Keratinocyte (primary cell): Measurements from ENCODE around the gene DNAJC7.

Experiments
- EZH2 ChIP-seq: IDR thresholded peaks from one replicate; pipeline ENCODE4 v1.6.1; 2012; ENCODE audit warnings: inconsistent platforms, mild to moderate bottlenecking, low read length, moderate library complexity
- TF ChIP-seq, protein P1 (sequence below), 3 experiments: IDR thresholded peaks in 1 of 3; conservative IDR thresholded peaks in 1 of 3; optimal IDR thresholded peaks in 1 of 3; 2 replicates in 2 of 3; 3 replicates in 1 of 3; pipeline versions ENCODE3 to v1.5.1; 2011; ENCODE audit warnings: low read length in 3 of 3, mild to moderate bottlenecking in 3 of 3, moderate library complexity in 2 of 3, control low read depth in 1 of 3, inconsistent platforms in 1 of 3; ENCODE audit not compliant: insufficient read depth in 2 of 3; ENCODE audit errors: extremely low read depth in 1 of 3

DNA sequence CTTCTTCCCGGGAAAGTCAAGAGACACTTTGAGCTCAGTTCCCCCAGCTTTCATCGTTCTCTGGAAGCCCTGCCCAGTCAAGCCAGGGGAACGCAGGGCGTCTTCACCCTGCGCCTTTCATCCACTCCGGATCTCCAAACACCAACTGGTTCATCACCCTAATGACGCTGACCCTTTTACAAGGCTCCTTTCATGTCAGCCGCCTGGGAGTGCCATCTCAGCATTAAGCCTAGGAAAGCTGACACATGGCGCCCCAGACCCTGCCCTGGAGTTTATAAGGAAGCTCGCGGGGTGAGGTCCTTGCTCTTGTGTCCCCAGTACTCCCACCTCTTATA, 594 bp upstream of the DNAJC7 start:
- TF ChIP-seq, protein P1, sequence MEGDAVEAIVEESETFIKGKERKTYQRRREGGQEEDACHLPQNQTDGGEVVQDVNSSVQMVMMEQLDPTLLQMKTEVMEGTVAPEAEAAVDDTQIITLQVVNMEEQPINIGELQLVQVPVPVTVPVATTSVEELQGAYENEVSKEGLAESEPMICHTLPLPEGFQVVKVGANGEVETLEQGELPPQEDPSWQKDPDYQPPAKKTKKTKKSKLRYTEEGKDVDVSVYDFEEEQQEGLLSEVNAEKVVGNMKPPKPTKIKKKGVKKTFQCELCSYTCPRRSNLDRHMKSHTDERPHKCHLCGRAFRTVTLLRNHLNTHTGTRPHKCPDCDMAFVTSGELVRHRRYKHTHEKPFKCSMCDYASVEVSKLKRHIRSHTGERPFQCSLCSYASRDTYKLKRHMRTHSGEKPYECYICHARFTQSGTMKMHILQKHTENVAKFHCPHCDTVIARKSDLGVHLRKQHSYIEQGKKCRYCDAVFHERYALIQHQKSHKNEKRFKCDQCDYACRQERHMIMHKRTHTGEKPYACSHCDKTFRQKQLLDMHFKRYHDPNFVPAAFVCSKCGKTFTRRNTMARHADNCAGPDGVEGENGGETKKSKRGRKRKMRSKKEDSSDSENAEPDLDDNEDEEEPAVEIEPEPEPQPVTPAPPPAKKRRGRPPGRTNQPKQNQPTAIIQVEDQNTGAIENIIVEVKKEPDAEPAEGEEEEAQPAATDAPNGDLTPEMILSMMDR (optimal IDR thresholded peaks at IDR 0.05 in 1 of 3, IDR thresholded peaks at IDR 0.05 in 1 of 3, conservative IDR thresholded peaks at IDR 0.05 in 1 of 3; ENCODE audit: extremely low read depth in 1 of 3, insufficient read depth in 2 of 3, low read length in 3 of 3), result no peak
- TF ChIP-seq EZH2, result no peak
